Subcutaneous adipose tissue (tissue), 4 donors: ENCODE data around the gene WDPCP. TPM values are rescaled to one million over a fixed set of nuclear protein-coding genes. Genes with fewer than 3 reads are reported as not detected.

Experiments
- CTCF ChIP-seq: fragments of 450-650 bp; IDR thresholded peaks from one replicate; pipeline ENCODE4 v1.5.1; 2016; ENCODE audit warnings: low read depth, mild to moderate bottlenecking, control low read depth, antibody characterized with exemption, moderate library complexity
- total RNA-seq, 4 donors: library from RNA; depleted of rRNA; stranded (reverse); fragments of >200 nt; gene quantifications; one replicate each; pipeline ENCODE4 v1.1.0, GENCODE V29; 2016

Gene WDPCP
- total RNA-seq, 4 donors from 2014 or later, result 19.5 to 29.5 (median 22.9) TPM

DNA sequence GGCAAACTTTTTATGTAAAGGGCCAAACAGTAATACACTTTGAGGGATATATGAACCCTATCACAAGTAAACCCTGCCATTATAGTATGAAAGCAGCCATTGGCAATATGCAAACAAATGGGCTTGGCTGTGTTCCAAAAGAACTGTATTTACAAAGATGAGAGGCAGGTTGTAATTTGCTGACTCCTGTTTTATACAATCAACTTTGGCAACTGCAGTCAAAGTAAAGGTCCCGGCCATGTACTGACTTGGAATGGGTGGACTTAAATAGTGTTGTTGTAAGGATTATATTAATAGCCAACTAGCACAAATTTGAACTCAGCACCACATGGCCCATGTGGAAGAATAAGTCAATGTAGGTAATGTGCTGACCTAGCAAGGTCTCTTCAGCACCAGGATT lies 223.4 kb downstream of the WDPCP start:
- TF ChIP-seq CTCF, result no peak

- no peak for TF ChIP-seq CTCF
These were observed 240.9 kb downstream of the WDPCP start for GRCh38 chr2:63347361-63347760.

- no peak for TF ChIP-seq CTCF
These were observed 241.9 kb downstream of the WDPCP start for GRCh38 chr2:63346411-63346810.

DNA sequence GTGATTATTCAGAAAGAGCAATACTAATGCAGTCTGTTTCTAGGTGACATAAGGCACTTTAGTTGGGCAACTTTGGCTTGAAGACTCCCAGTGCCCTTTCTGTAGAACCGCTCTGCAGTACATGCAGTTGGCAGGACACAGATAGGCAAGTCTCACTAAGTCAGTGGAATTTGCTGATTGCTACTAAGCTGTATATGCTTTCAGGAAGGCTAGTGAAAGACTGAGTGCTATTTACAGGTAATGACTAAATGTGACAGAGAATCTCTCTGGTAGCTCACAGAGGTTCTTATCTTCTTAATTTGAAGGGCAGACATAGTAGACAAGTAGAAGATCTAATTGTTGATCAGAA lies 243.0 kb downstream of the WDPCP start:
- no peak for TF ChIP-seq CTCF

GRCh38 chr2:63344575-63345284 lies 243.5 kb downstream of the WDPCP start:
- no peak for TF ChIP-seq CTCF

DNA sequence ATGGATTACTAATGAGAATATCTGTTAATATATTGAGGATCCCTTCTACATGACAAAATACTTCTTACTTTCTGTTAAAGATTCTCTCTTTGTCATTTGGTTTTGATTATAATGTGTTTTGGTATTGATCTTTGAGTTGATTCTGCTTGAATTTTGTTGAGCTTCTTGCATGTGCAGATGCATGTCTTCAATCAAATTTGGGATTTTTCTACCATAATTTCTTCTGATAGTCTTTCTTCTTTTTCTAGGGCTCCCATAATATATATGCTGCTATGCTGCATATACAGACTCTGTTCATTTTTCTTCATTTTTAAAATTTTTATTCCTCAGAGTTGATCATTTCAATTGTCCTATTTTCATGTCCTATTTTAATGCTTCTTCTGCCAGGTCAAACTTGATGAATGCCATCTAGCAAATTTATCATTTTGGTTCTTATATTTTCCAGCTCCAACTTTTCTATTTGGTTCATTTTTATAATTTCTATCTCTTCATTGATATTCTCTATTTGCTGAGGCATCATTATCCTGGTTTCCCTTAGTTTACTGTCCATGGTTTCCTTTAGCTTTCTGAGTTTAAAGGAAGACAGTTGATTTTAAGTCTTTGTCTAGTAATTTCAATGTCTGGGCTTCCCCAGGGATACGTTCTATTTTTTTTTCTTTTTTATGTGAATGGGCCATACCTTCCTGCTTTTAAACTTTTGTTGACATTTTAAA lies 244.7 kb downstream of the WDPCP start:
- no peak for TF ChIP-seq CTCF

GRCh38 chr2:63340443-63340842 lies 247.8 kb downstream of the WDPCP start:
- TF ChIP-seq CTCF, result no peak
